Neural crest cell (in vitro differentiated cells): ENCODE measurements around the gene KCNC1. TPM values are rescaled to one million over a fixed set of nuclear protein-coding genes. Genes with fewer than 3 reads are reported as not detected.

ENCODE experiments used
- DNase-seq: peaks from one replicate; pipeline ENCODE4 v3.0.0; 2021; ENCODE audit warnings: low read depth, mixed read lengths, low spot score
- H3K27ac Mint-ChIP-seq: one replicate; pipeline ENCODE4 v1.8.0; 2021; ENCODE audit warnings: mild to moderate bottlenecking, mixed read lengths; ENCODE audit not compliant: unreplicated experiment
- H3K27me3 Mint-ChIP-seq: 2 replicates; pipeline ENCODE4 v1.8.0; 2021; ENCODE audit warnings: low read depth, mild to moderate bottlenecking, mixed read lengths
- H3K36me3 Mint-ChIP-seq: 2 replicates; pipeline ENCODE4 v1.8.0; 2021; ENCODE audit warnings: low read depth, mild to moderate bottlenecking, mixed read lengths
- H3K4me1 Mint-ChIP-seq: 2 replicates; pipeline ENCODE4 v1.8.0; 2021; ENCODE audit warnings: mixed read lengths
- H3K4me3 Mint-ChIP-seq: one replicate; pipeline ENCODE4 v1.8.0; 2021; ENCODE audit warnings: mild to moderate bottlenecking, mixed read lengths
- H3K9me3 Mint-ChIP-seq: 2 replicates; pipeline ENCODE4 v1.8.0; 2021; ENCODE audit warnings: mixed read lengths
- CTCF ChIP-seq: fragments of 200-600 bp; sonication (generic); conservative IDR thresholded peaks from 2 replicates; pipeline ENCODE4 v1.5.0; 2021; ENCODE audit warnings: antibody characterized with exemption, mild to moderate bottlenecking
- total RNA-seq: library from RNA; stranded (reverse); gene quantifications from 2 replicates; pipeline ENCODE4 v1.2.1, GENCODE V29; 2021

Gene KCNC1
- total RNA-seq, 1 donor from 2014 or later: 10.2 TPM

GRCh38 chr11:17736930-17737817 is 2.6 kb downstream of the KCNC1 start:
- no peak for DNase-seq
- Mint-ChIP-seq H3K36me3 (no peaks in the 10 kb centered on the region), H3K27ac (peak overlapping the region; percentile 3), H3K27me3 (peaks cover 18% of the 10 kb centered on the region), H3K4me1 (peaks cover 31% of the 10 kb centered on the region), H3K4me3 (peak overlapping the region; percentile 63), H3K9me3 (no peaks in the 10 kb centered on the region)
- TF ChIP-seq CTCF: no peak

DNA sequence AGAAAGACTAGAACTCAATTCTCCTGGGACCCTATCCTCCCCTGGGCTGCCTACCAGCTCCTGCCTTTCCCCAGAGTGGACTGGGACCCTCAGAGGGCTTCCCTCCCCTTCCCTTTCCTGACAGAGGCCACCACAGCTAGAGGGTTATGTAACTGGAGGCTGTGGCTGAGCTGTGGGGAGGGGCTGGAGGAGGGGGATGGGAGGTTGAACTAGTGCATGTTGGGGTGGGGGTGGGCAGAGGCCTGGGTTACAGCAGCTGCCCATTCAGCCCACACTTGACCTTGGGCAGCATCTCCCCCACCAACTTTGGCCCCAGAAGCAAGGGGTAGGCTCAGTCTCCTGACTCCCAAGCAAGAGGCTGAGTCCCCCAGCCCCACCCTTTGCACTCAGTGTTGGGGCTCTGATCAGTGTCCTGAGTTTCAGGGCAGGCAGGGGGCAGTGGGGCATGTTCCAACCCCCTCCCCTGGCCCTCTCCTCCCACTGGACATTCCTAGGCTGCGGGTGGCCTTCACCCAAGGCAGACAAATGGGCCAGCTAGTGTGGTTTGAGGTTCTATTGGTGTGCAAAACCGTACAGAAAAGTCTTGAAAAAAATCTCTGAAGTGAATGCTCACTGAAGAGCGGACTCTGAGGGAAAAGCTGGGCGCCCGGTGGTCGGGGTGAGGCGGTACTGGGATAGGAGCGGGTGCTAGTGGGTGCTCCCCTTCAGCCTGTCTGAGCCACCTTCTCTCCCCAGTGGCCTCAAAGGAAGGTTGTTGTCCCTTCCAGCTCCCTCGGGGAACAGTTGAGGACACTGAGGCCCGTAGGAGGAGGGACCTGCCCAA is 3.8 kb downstream of the KCNC1 start:
- no peak overlapping the region for H3K27ac Mint-ChIP-seq
- peaks cover 34% of the 10 kb centered on the region for H3K4me1 Mint-ChIP-seq
- H3K4me3 Mint-ChIP-seq: peak overlapping the region; percentile 35
- TF ChIP-seq CTCF: no peak
- no peaks in the 10 kb centered on the region for H3K9me3 Mint-ChIP-seq
- no peak for DNase-seq
- H3K36me3 Mint-ChIP-seq: no peaks in the 10 kb centered on the region
- H3K27me3 Mint-ChIP-seq: peaks cover 7% of the 10 kb centered on the region

GRCh38 chr11:17739945-17740338 is 5.4 kb downstream of the KCNC1 start:
- DNase-seq: no peak
- Mint-ChIP-seq H3K4me3 (no peak overlapping the region), H3K4me1 (peaks cover 29% of the 10 kb centered on the region), H3K36me3 (no peaks in the 10 kb centered on the region), H3K9me3 (no peaks in the 10 kb centered on the region), H3K27me3 (peaks cover 5% of the 10 kb centered on the region), H3K27ac (no peak overlapping the region)
- no peak for TF ChIP-seq CTCF

DNA sequence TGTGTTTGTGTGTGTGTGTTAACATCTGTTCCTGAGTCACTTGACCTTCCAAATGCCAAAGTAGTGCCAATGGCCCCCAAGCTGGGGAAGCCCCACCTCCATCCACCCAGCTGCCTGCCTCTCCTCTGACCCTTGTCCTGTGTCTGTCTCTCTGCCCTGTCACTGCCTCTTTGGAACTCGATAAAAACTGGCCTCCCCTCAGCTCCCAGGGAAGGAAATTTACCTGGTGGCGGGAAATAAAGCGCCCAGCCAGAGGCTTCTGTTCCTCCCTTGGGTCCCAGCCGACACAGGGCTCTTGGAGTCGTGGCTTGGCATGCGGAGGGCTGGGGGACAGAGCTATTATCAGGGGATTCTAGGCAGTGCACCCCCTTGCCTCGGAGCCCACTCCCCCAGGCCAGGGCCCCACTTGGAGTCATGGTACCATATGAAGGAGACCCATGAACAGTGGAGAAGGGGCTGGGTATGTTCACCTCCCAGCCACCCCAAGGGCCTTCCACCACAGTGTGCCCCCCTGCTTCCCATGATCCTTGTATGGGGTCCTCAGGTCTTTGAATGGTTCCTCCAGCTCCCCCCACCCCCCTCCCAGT is 6.2 kb downstream of the KCNC1 start:
- Mint-ChIP-seq H3K27me3 (peaks cover 5% of the 10 kb centered on the region), H3K9me3 (no peaks in the 10 kb centered on the region), H3K4me1 (peaks cover 29% of the 10 kb centered on the region), H3K4me3 (peak overlapping the region; percentile 28), H3K27ac (no peak overlapping the region), H3K36me3 (no peaks in the 10 kb centered on the region)
- TF ChIP-seq CTCF: no peak
- DNase-seq: no peak

DNA sequence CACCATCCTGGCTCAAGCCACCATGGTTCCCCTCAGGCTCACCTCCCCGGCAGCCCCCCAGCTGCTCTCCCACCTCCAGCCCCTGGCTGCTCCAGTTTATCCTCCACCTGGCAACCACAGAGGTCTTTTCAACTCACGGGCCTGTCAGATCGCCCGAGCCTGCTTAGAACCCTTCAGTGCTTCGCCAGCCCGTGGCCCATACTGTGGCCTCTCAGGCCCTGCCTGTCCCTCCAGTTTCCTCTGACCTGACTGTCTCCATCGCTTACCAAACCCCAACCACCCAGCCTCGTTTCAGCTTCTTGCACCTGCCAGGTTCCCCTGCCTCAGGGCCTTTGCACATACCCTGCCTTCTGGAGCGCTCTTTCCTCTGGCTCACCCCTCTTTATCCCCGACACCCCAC is 6.9 kb downstream of the KCNC1 start:
- no peak for TF ChIP-seq CTCF
- Mint-ChIP-seq H3K27me3 (peaks cover 5% of the 10 kb centered on the region), H3K27ac (no peak overlapping the region), H3K9me3 (no peaks in the 10 kb centered on the region), H3K4me3 (no peak overlapping the region), H3K36me3 (no peaks in the 10 kb centered on the region), H3K4me1 (peaks cover 28% of the 10 kb centered on the region)
- DNase-seq: no peak
